ENCODE data around the gene MUC4. TPM values are rescaled to one million over a fixed set of nuclear protein-coding genes. Genes with fewer than 3 reads are reported as not detected.

MUC4 gene
- total and polyA plus RNA-seq, 2 of the 4 experiments (the other 2 are of a cell fraction): not detected

- dilution Hi-C loops (cut with HindIII; ENCODE audit: low sequenced_read_pairs, unreplicated experiment) (no loop called here), intact Hi-C loops (cut with micrococcal nuclease) (no loop called here), in situ Hi-C loops (cut with MboI; ENCODE audit: low sequenced_read_pairs) (loop anchor here (5.0 kb wide), 1 partner anchor 52 kb away; no protein-coding TSS in a partner anchor)
- H3K14ac ChIP-seq (replicated peaks; ENCODE audit: low read depth, low read length): no peak overlapping the region
- H3K36me3 ChIP-seq (ENCODE audit: control insufficient read depth, insufficient read depth, low read length): no peaks in the 10 kb centered on the region
- ChIA-PET CTCF (no interaction called here), POLR2A (ENCODE audit: unreplicated experiment) (no interaction called here)
- no peak overlapping the region for H2AK9ac ChIP-seq (replicated peaks; ENCODE audit: low read depth, low read length, poor library complexity)
- no peaks in the 10 kb centered on the region for H3K9me3 ChIP-seq (ENCODE audit: control insufficient read depth, insufficient read depth, low read length)
- H3K18ac ChIP-seq (ENCODE audit: low read depth, low read length): no peak overlapping the region
- H3K4me3 ChIP-seq (ENCODE audit: insufficient read depth, low read depth, low read length): no peak overlapping the region
- H3K9ac ChIP-seq (ENCODE audit: low read depth, low read length): no peak overlapping the region
- H2BK5ac ChIP-seq (ENCODE audit: low read depth, low read length, poor library complexity, severe bottlenecking): no peak overlapping the region
- no peak overlapping the region for H2BK20ac ChIP-seq (ENCODE audit: low read depth, low read length)
- H2BK15ac ChIP-seq (ENCODE audit: low read depth, low read length): no peak overlapping the region
- WGBS, 2 experiments (ENCODE audit: extremely low coverage in 2 of 2, insufficient read length in 1 of 2): 65% methylated on average over 12 of the region's 17 CpGs; no CpG with 5 or more reads in 1 of the 2 experiments
- H3K23ac ChIP-seq (ENCODE audit: low read depth, low read length): no peak overlapping the region
- no peaks in the 10 kb centered on the region for H3K4me1 ChIP-seq (ENCODE audit: control insufficient read depth, insufficient read depth, low read length)
- no peaks in the 10 kb centered on the region for H3K9me1 ChIP-seq (ENCODE audit: insufficient read depth, low read length)
- H3K27ac ChIP-seq (ENCODE audit: insufficient read depth, low read length): no peak overlapping the region
- no peak overlapping the region for H2AFZ ChIP-seq (replicated peaks; ENCODE audit: low read length, poor library complexity)
- DNase-seq: no peak
- no peak overlapping the region for H4K91ac ChIP-seq (ENCODE audit: insufficient read depth, low read depth, low read length)
- no peak overlapping the region for H2BK120ac ChIP-seq (ENCODE audit: low read depth, low read length)
- H3K4me2 ChIP-seq (ENCODE audit: low read depth, low read length): no peak overlapping the region
- no TSS peak for BruUV-seq (replicated peaks)
- H3K56ac ChIP-seq (ENCODE audit: extremely low read depth, insufficient read depth, low read length): no peak overlapping the region
- no peak overlapping the region for H2AK5ac ChIP-seq (ENCODE audit: low read depth, low read length)
- H4K5ac ChIP-seq (ENCODE audit: low read depth, low read length): no peak overlapping the region
- no peaks in the 10 kb centered on the region for H4K20me1 ChIP-seq (ENCODE audit: insufficient read depth, low read length)
- no peak for ATAC-seq (ENCODE audit: low read depth)
- no peaks in the 10 kb centered on the region for H3K79me1 ChIP-seq (ENCODE audit: low read depth in 1 of 2, low read length in 2 of 2)
- no peak overlapping the region for H4K8ac ChIP-seq (ENCODE audit: low read depth in 2 of 2, low read length in 2 of 2)
- H3K27me3 ChIP-seq (ENCODE audit: control insufficient read depth, insufficient read depth, low read length): peaks cover 53% of the 10 kb centered on the region
- H3K4ac ChIP-seq (ENCODE audit: low read depth, low read length): no peak overlapping the region
- no peak for TF ChIP-seq MXI1 (IDR thresholded peaks at IDR 0.05; ENCODE audit: borderline replicate concordance, low read depth, low read length)
- TF ChIP-seq CEBPB (IDR thresholded peaks at IDR 0.05; ENCODE audit: low read depth, low read length): no peak
- no peak for TF ChIP-seq MAZ (IDR thresholded peaks at IDR 0.05; ENCODE audit: borderline replicate concordance, low read depth, low read length)
- no peak for TF ChIP-seq CHD1 (IDR thresholded peaks at IDR 0.05; ENCODE audit: low read depth, low read length)
- TF ChIP-seq RAD21 (IDR thresholded peaks at IDR 0.05; ENCODE audit: low read length): no peak
- TF ChIP-seq CTCF (conservative IDR thresholded peaks at IDR 0.05; ENCODE audit: low read depth, low read length): no peak
- no peak for TF ChIP-seq MAFK (IDR thresholded peaks at IDR 0.05; ENCODE audit: low read depth, low read length)
- no peak for TF ChIP-seq BHLHE40 (IDR thresholded peaks at IDR 0.05; ENCODE audit: low read depth, low read length)
- no peak for TF ChIP-seq USF2 (IDR thresholded peaks at IDR 0.05; ENCODE audit: low read depth, low read length)
- TF ChIP-seq NFE2L2 (IDR thresholded peaks at IDR 0.05; ENCODE audit: low read depth, low read length): no peak
- TF ChIP-seq POLR2A (IDR thresholded peaks at IDR 0.05; ENCODE audit: low read depth, low read length): no peak
- no peak for TF ChIP-seq RCOR1 (IDR thresholded peaks at IDR 0.05; ENCODE audit: insufficient replicate concordance, low read length)
- no peak for TF ChIP-seq FOS (IDR thresholded peaks at IDR 0.05; ENCODE audit: low read depth, low read length)
- TF ChIP-seq SMC3 (IDR thresholded peaks at IDR 0.05; ENCODE audit: low read depth, low read length): no peak
- TF ChIP-seq RFX5 (IDR thresholded peaks at IDR 0.05; ENCODE audit: low read depth, low read length): no peak
- TF ChIP-seq ELK1 (IDR thresholded peaks at IDR 0.05; ENCODE audit: borderline replicate concordance, low read depth, low read length): no peak
Observed at GRCh38 chr3:195809291-195809785, 2.4 kb downstream of the MUC4 start.

All from IMR-90 (cell line).